ENCODE results near the gene CDCA7. TPM values are rescaled to one million over a fixed set of nuclear protein-coding genes. Genes with fewer than 3 reads are reported as not detected.
"Not testable (repeated sequence)": the region's sequence is repeated elsewhere in the genome, so short reads cannot be mapped to it uniquely, and the experiment has no call there.

CDCA7 gene
- total RNA-seq, 1 donor, result 5.6 TPM

DNA sequence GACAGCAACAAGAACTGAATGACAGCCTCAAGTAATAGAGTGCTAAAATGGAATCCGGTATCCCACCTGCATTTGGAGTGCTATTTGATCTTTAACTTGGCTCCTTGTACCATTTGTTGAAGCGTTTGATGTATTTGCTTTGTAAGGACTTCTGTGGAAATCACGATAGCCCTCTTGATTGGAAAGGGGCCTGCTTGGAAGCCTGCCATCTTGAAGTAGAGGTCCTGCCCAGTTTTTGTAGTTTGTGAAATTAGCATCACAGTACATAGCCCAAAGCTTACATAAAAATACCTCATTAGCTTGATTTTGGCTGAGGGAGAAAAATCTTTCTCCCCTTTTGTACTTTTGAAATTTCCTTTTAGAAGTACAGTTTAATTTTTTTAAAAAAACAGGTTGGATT, 2.7 kb downstream of the CDCA7 start:
- no peak overlapping the region for H3K4me3 ChIP-seq (ENCODE audit: low read depth, low read length)
- TF ChIP-seq, protein P1, sequence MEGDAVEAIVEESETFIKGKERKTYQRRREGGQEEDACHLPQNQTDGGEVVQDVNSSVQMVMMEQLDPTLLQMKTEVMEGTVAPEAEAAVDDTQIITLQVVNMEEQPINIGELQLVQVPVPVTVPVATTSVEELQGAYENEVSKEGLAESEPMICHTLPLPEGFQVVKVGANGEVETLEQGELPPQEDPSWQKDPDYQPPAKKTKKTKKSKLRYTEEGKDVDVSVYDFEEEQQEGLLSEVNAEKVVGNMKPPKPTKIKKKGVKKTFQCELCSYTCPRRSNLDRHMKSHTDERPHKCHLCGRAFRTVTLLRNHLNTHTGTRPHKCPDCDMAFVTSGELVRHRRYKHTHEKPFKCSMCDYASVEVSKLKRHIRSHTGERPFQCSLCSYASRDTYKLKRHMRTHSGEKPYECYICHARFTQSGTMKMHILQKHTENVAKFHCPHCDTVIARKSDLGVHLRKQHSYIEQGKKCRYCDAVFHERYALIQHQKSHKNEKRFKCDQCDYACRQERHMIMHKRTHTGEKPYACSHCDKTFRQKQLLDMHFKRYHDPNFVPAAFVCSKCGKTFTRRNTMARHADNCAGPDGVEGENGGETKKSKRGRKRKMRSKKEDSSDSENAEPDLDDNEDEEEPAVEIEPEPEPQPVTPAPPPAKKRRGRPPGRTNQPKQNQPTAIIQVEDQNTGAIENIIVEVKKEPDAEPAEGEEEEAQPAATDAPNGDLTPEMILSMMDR (IDR thresholded peaks at IDR 0.05; ENCODE audit: insufficient read depth, low read depth, low read length), result no peak
- no peak for DNase-seq (ENCODE audit: low read depth)

DNA sequence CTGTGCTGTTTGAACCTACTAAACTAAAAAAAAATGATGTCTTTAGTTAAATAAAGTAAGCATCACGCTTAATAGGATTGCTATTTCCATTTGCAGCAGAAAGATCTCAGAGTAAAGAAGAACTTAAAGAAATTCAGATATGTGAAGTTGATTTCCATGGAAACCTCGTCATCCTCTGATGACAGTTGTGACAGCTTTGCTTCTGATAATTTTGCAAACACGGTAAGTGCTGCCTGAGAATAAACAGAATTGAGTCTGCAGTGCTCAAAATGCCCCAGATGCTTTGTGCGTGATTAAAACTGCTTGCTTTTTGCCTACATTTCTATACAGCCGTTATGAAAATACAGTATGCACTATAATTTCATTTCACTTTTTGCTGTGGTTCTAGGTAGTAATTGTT, 3.9 kb downstream of the CDCA7 start:
- TF ChIP-seq, protein P1 (IDR thresholded peaks at IDR 0.05; ENCODE audit: insufficient read depth, low read depth, low read length), result no peak
- no peak overlapping the region for H3K4me3 ChIP-seq (ENCODE audit: low read depth, low read length)
- no peak for DNase-seq (ENCODE audit: low read depth)

DNA sequence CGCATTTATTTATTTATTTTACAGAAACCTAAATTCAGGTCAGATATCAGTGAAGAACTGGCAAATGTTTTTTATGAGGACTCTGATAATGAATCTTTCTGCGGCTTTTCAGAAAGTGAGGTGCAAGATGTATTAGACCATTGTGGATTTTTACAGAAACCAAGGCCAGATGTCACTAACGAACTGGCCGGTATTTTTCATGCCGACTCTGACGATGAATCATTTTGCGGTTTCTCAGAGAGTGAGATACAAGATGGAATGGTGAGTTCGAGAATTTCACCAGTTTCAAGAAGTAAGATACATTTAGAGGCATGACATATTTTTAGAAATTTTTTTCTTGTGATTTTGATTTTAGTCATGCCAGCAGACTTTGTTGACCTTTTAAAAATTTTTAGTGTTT, 4.6 kb downstream of the CDCA7 start:
- TF ChIP-seq, protein P1 (IDR thresholded peaks at IDR 0.05; ENCODE audit: insufficient read depth, low read depth, low read length), result no peak
- no peak overlapping the region for H3K4me3 ChIP-seq (ENCODE audit: low read depth, low read length)
- DNase-seq (ENCODE audit: low read depth), result peak; percentile 28

DNA sequence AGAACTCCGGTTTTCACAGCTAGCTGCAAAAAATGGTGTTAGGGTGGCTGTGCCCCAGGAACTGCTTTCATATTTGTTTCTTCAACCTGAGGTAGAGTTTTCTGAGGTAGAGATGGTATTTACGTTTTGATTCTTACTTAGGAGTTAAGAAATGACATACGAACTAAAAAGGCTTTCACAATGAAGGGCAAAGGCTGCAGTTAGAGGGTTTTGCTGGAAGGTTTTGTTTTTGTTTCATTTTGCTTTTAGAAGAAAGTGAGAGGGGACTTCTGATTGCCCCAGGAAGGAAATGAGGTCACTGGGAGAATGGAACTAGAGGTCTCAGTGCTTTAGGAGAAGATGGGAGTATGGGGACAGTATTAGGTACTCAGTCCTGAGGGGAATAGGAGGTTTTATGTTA, 15.5 kb downstream of the CDCA7 start:
- no peak for DNase-seq (ENCODE audit: low read depth)
- TF ChIP-seq, protein P1 (IDR thresholded peaks at IDR 0.05; ENCODE audit: insufficient read depth, low read depth, low read length), result no peak
- no peak overlapping the region for H3K4me3 ChIP-seq (ENCODE audit: low read depth, low read length)

DNA sequence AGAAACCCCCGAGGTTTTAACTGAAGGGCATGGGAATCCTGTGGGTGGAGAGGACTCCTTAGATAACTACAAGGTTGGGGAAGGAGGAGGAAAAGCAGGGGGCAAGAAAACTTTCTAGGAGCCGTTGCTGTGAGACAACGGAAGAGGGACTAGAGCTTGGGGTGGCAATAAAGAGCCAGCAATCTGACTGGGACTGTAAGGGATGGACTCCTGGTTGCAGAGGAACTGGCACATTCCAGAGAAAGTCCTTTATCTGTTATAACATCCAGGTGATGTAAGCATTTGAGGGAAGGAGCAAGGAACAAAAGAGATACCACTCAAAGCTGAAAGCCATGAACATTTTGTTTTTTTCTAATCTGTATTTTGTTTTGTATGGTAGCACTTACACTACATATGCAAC, 16.4 kb downstream of the CDCA7 start:
- TF ChIP-seq, protein P1 (IDR thresholded peaks at IDR 0.05; ENCODE audit: insufficient read depth, low read depth, low read length), result no peak
- no peak for DNase-seq (ENCODE audit: low read depth)
- H3K4me3 ChIP-seq (ENCODE audit: low read depth, low read length), result no peak overlapping the region

DNA sequence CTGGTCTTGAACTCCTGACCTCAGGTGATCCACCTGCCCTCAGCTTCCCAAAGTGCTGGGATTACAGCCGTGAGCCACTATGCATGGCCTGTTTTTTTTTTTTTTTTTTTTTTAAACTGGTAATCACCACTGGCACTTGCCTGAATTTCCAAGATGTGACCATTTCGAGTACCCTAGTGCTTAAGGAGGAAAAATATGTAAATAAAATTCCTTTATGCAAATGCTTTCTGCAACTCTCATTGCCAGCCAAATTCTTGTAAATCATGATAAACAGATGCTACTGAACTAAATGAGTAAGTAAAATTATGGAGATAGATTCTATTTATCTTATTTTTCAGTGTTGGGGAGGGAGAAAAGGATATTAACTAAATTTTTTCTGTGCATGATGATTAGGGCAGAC, 18.6 kb downstream of the CDCA7 start:
- no peak overlapping the region for H3K4me3 ChIP-seq (ENCODE audit: low read depth, low read length)
- peak; percentile 20 for DNase-seq (ENCODE audit: low read depth)
- TF ChIP-seq, protein P1 (IDR thresholded peaks at IDR 0.05; ENCODE audit: insufficient read depth, low read depth, low read length), result no peak

DNA sequence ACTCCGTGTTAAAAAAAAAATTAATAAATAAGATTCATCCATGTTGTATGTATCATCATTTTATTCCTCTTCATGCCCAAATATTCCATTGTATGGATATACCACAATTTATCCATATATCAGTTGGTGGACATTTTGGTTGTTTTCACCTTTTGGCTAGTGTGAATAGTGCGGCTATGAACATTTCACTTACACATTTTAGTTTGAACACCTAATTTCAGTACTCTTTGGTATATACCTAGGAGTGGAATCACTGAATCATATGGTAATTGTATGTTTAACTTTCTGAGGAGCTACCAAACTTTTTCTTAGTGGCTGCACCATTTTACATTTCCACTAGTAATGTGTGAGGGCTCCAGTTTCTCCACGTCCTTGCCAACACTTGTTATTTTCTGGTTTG, 20.0 kb downstream of the CDCA7 start:
- DNase-seq (ENCODE audit: low read depth), result no peak
- TF ChIP-seq, protein P1 (IDR thresholded peaks at IDR 0.05; ENCODE audit: insufficient read depth, low read depth, low read length), result no peak
- H3K4me3 ChIP-seq (ENCODE audit: low read depth, low read length), result no peak overlapping the region

DNA sequence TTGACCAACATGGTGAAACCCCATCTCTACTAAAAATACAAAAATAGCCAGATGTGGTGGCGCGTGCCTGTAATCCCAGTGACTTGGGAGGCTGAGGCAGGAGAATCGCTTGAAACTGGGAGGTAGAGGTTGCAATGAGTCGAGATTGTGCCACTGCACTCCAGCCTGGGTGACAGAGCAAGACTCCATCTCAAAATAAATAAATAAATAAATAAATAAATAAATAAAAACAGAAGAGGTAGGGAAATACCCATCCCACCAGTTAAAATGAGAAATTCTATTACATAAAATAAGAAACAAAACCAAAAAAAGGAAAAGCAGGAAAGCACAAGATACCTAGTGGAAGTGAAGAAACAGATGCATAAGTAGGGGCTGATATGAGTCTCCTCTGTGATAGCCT, 30.9 kb downstream of the CDCA7 start:
- not testable (repeated sequence) for H3K4me3 ChIP-seq (ENCODE audit: low read depth, low read length); DNase-seq (ENCODE audit: low read depth)
